ENCODE results near the gene CFAP70.

DNA sequence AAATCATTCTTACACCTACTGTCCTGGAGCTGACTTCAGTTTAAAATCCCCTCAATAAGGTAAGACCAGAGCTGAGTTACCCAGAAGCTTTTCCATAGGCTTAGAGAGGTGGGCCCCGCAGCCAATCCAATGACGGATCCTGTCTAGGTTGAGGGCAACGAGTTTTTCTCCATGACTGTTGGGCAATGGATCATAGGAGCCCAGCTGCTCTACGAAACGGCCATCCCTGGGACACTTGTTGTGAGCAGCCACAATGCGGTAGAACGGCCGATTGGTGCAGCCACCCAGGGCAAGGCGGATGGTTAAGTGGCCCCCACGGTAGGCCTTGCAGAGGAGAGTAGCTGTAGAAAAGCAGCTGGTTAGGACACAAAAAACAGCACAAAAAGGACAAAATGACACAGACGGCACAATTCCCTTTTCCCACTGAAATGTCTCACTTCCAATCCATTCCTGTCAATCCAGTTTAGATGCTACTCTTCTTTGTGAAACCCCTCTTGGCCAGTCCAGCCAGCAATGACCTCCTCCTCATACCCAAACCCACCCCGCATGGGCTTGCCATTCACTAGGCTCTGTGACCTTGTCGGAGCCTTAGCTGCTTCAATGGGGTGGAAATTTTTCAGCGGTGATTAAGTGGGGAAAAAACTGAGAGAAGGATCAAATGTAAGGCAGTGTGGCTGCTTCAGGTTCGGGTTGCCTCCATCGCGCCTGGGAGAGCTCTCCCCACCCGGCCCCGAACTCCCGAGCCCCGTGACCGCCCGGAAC, 106.8 kb downstream of the CFAP70 start:
- TF ChIP-seq, protein P1, sequence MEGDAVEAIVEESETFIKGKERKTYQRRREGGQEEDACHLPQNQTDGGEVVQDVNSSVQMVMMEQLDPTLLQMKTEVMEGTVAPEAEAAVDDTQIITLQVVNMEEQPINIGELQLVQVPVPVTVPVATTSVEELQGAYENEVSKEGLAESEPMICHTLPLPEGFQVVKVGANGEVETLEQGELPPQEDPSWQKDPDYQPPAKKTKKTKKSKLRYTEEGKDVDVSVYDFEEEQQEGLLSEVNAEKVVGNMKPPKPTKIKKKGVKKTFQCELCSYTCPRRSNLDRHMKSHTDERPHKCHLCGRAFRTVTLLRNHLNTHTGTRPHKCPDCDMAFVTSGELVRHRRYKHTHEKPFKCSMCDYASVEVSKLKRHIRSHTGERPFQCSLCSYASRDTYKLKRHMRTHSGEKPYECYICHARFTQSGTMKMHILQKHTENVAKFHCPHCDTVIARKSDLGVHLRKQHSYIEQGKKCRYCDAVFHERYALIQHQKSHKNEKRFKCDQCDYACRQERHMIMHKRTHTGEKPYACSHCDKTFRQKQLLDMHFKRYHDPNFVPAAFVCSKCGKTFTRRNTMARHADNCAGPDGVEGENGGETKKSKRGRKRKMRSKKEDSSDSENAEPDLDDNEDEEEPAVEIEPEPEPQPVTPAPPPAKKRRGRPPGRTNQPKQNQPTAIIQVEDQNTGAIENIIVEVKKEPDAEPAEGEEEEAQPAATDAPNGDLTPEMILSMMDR (IDR thresholded peaks at IDR 0.05; ENCODE audit: low read length) = no peak
- no peak for TF ChIP-seq EZH2 (IDR thresholded peaks at IDR 0.05; ENCODE audit: borderline replicate concordance, low read length)
